GM12878 (cell line): Measurements from ENCODE around the gene JTB. TPM values are rescaled to one million over a fixed set of nuclear protein-coding genes. Genes with fewer than 3 reads are reported as not detected.

Experiments
- ATAC-seq: fragments of 200-7000 bp; cut with Tn5 transposase; 3 replicates; pipeline ENCODE4 v1.9.1; 2020; ENCODE audit warnings: mild to moderate bottlenecking, moderate library complexity
- BruUV-seq: library from RNA; stranded (reverse); fragments of 400-500 nt; replicated peaks from 2 replicates; lab custom pipeline; 2021; lab: Mats Ljungman, UMichigan
- CTCF ChIA-PET: fragments of 300-600 bp; sonication (Branson Sonifier 250); formaldehyde crosslinking; extraction: SDS; loops from one replicate; lab custom pipeline; 2021; ENCODE audit warnings: inconsistent platforms; lab: Yijun Ruan, JAX
- POLR2A ChIA-PET: fragments of 350-600 bp; formaldehyde crosslinking; extraction: SDS; loops from one replicate; lab custom pipeline; 2021; ENCODE audit warnings: inconsistent platforms; lab: Charles Lee
- RAD21 ChIA-PET: fragments of 300-600 bp; sonication (Branson Sonifier 250); formaldehyde crosslinking; loops from one replicate; lab custom pipeline; 2023; ENCODE audit warnings: antibody characterized with exemption; ENCODE audit not compliant: unreplicated experiment; lab: Charles Lee
- SMC1A ChIA-PET: fragments of 300-600 bp; sonication (Branson Sonifier 250); formaldehyde crosslinking; loops from one replicate; lab custom pipeline; 2023; ENCODE audit not compliant: unreplicated experiment, uncharacterized antibody; lab: Charles Lee
- DNase-seq: peaks from one replicate; pipeline ENCODE4 v3.0.0-alpha.2; 2011; ENCODE audit warnings: low read depth, low spot score
- FAIRE-seq: peaks from 3 replicates; lab custom pipeline; 2011; peaks lifted over from hg19 to GRCh38; lab: Jason Lieb, UNC
- H2AFZ ChIP-seq: 2 replicates; pipeline ENCODE4 v1.6.0; 2011; ENCODE audit warnings: low read depth, low read length, control low read depth; ENCODE audit not compliant: control insufficient read depth
- H3K27ac ChIP-seq: 2 replicates; pipeline ENCODE4 v1.5.1; 2011; ENCODE audit warnings: control low read depth; ENCODE audit not compliant: control insufficient read depth, insufficient read depth
- H3K27me3 ChIP-seq, 2 experiments: replicated peaks in 1 of 2; 2 replicates each; pipeline versions ENCODE4 v1.6.0 to v1.6.1; 2011; ENCODE audit warnings: low read length in 1 of 2; ENCODE audit not compliant: control insufficient read depth in 2 of 2, insufficient read depth in 2 of 2
- H3K36me3 ChIP-seq, 2 experiments: 2 replicates each; pipeline ENCODE4 v1.5.1; 2011; ENCODE audit warnings: low read length in 1 of 2; ENCODE audit not compliant: control insufficient read depth in 2 of 2, insufficient read depth in 2 of 2
- H3K4me1 ChIP-seq: 2 replicates; pipeline ENCODE4 v1.6.1; 2011; ENCODE audit warnings: mild to moderate bottlenecking, low read length, moderate library complexity, mixed read lengths; ENCODE audit not compliant: control insufficient read depth, insufficient read depth
- H3K4me2 ChIP-seq: 2 replicates; pipeline ENCODE4 v1.6.0; 2011; ENCODE audit warnings: control low read depth; ENCODE audit not compliant: control insufficient read depth, insufficient read depth
- H3K4me3 ChIP-seq: fragments of 200-600 bp; sonication (generic); 2 replicates; pipeline ENCODE4 v1.5.1; 2016
- H3K79me2 ChIP-seq: 2 replicates; pipeline ENCODE4 v1.6.0; 2011; ENCODE audit warnings: low read length; ENCODE audit not compliant: control insufficient read depth, insufficient read depth
- H3K9ac ChIP-seq: 2 replicates; pipeline ENCODE4 v1.8.0; 2011; ENCODE audit warnings: low read length, control low read depth, mixed read lengths; ENCODE audit not compliant: control insufficient read depth, insufficient read depth
- H3K9me3 ChIP-seq: replicated peaks from 3 replicates; pipeline ENCODE4 v1.5.1; 2011; ENCODE audit warnings: mild to moderate bottlenecking, low read length; ENCODE audit not compliant: control insufficient read depth, insufficient read depth
- H4K20me1 ChIP-seq: 2 replicates; pipeline ENCODE4 v1.6.0; 2011; ENCODE audit not compliant: control insufficient read depth, insufficient read depth
- BCLAF1 ChIP-seq: fragments of 450-650 bp; IDR thresholded peaks from 2 replicates; pipeline ENCODE4 v1.6.1; 2017; ENCODE audit warnings: antibody characterized with exemption, mild to moderate bottlenecking, moderate library complexity
- BRCA1 ChIP-seq: IDR thresholded peaks from 2 replicates; pipeline ENCODE4 v1.6.1; 2011; ENCODE audit warnings: low read depth, low read length, improper control_type of control experiment
- CBFB ChIP-seq: IDR thresholded peaks from 2 replicates; pipeline ENCODE4 v1.6.1; 2016; ENCODE audit warnings: antibody characterized with exemption, low read depth
- CREB1 ChIP-seq: IDR thresholded peaks from 2 replicates; pipeline ENCODE4 v1.6.1; 2012; ENCODE audit warnings: low read depth, mild to moderate bottlenecking, inconsistent platforms
- DPF2 ChIP-seq: fragments of 450-650 bp; IDR thresholded peaks from 2 replicates; pipeline ENCODE4 v1.6.1; 2017; ENCODE audit warnings: mild to moderate bottlenecking
- E4F1 ChIP-seq: fragments of 450-650 bp; IDR thresholded peaks from 2 replicates; pipeline ENCODE4 v1.6.1; 2018; ENCODE audit warnings: borderline replicate concordance, mild to moderate bottlenecking; ENCODE audit not compliant: partially characterized antibody
- IKZF2 ChIP-seq, 2 experiments: fragments of 450-650 bp; IDR thresholded peaks; 2 replicates each; pipeline ENCODE4 v1.6.1; 2017; ENCODE audit warnings: mild to moderate bottlenecking in 2 of 2, moderate library complexity in 2 of 2
- IRF3 ChIP-seq: fragments of 450-650 bp; IDR thresholded peaks from 2 replicates; pipeline ENCODE4 v1.6.1; 2014; ENCODE audit warnings: mild to moderate bottlenecking
- LARP7 ChIP-seq: fragments of 450-650 bp; IDR thresholded peaks from 2 replicates; pipeline ENCODE4 v1.6.1; 2017; ENCODE audit warnings: mild to moderate bottlenecking
- MEF2B ChIP-seq: fragments of 450-650 bp; IDR thresholded peaks from 2 replicates; pipeline ENCODE4 v1.6.1; 2018; ENCODE audit warnings: mild to moderate bottlenecking, moderate library complexity; ENCODE audit not compliant: partially characterized antibody, poor library complexity, severe bottlenecking
- POLR2AphosphoS2 ChIP-seq: IDR thresholded peaks from 2 replicates; pipeline ENCODE4 v1.6.1; 2011; ENCODE audit warnings: low read depth, mild to moderate bottlenecking, low read length, improper control_type of control experiment, moderate library complexity
- POLR2AphosphoS5 ChIP-seq: IDR thresholded peaks from 2 replicates; pipeline ENCODE4 v1.6.1; 2011; ENCODE audit warnings: mild to moderate bottlenecking, low read length, inconsistent platforms
- RAD21 ChIP-seq: IDR thresholded peaks from 2 replicates; pipeline ENCODE4 v1.6.1; 2011; ENCODE audit warnings: mild to moderate bottlenecking, low read depth, low read length, moderate library complexity; ENCODE audit not compliant: insufficient read depth
- RUNX3 ChIP-seq: IDR thresholded peaks from 2 replicates; pipeline ENCODE4 v1.6.1; 2012; ENCODE audit warnings: low read length, inconsistent platforms
- SP1 ChIP-seq: IDR thresholded peaks from one replicate; pipeline ENCODE4 v1.6.1; 2011; ENCODE audit warnings: low read depth, low read length
- SRF ChIP-seq, 2 experiments: IDR thresholded peaks; 2 replicates each; pipeline ENCODE4 v1.6.1; 2011; ENCODE audit warnings: low read depth in 2 of 2, low read length in 2 of 2, mild to moderate bottlenecking in 1 of 2, moderate library complexity in 1 of 2
- USF2 ChIP-seq: IDR thresholded peaks from 2 replicates; pipeline ENCODE4 v1.6.1; 2011; ENCODE audit warnings: low read depth, low read length, improper control_type of control experiment, borderline replicate concordance
- YBX1 ChIP-seq: fragments of 450-650 bp; IDR thresholded peaks from 2 replicates; pipeline ENCODE4 v1.6.1; 2016; ENCODE audit warnings: antibody characterized with exemption
- ZBED1 ChIP-seq: IDR thresholded peaks from 2 replicates; pipeline ENCODE4 v1.6.1; 2016; ENCODE audit warnings: borderline replicate concordance
- WGBS: methylation state at CpG from one replicate; pipeline ENCODE4 v1.1.6; 2016; ENCODE audit warnings: low lambda C conversion rate; ENCODE audit not compliant: insufficient replicate concordance, insufficient coverage; ENCODE audit errors: missing lambda C conversion rate; 5-methylcytosine and 5-hydroxymethylcytosine counted together
- in situ Hi-C: fragments of 300-500 bp; cut with MboI; formaldehyde crosslinking; loops from 9 replicates; pipeline ENCODE4 v1.14.3; 2018; ENCODE audit warnings: mixed read lengths
- intact Hi-C: fragments of 100-400 bp; cut with micrococcal nuclease; formaldehyde crosslinking; loops from one replicate; pipeline ENCODE4 v1.14.2; 2022; ENCODE audit not compliant: unreplicated experiment
- polyA plus RNA-seq, 11 experiments: library from polyadenylated mRNA; depleted of rRNA in 4 of 11; unstranded in 6 of 11; stranded (reverse) in 5 of 11; fragments of >200 nt; fragmentation: Nextera tagmentation in 4 of 11; fragmentation: Illumina TruSeq in 1 of 11; extraction: Ambion mirVana in 4 of 11; extraction: Trizol in 1 of 11; gene quantifications; 1 replicate in 1 of 11; 2 replicates in 10 of 11; pipeline versions ENCODE4 v1.2.1 to v1.2.3, GENCODE V29; 2011 to 2016; ENCODE audit warnings: inconsistent platforms in 2 of 11, missing spikeins in 2 of 11, low read depth in 1 of 11
- total RNA-seq, 4 experiments: library from RNA; depleted of rRNA in 3 of 4; stranded (reverse); fragments of >200 nt in 3 of 4; fragmentation: Illumina TruSeq in 1 of 4; extraction: Trizol in 1 of 4; gene quantifications; 2 replicates each; pipeline versions ENCODE4 v1.2.1 to v1.2.3, GENCODE V29; 2013 to 2021

JTB gene
- total and polyA plus RNA-seq, 10 of the 15 experiments (the other 5 are each of a cell fraction or from before 2014, with no cell fraction given) = 25.0 to 298 (median 155) TPM

- TF ChIP-seq IRF3 (no peak), RUNX3 (no peak), RAD21 (no peak), USF2 (no peak)
Measured at GRCh38 chr1:153933955-153934354, 43.5 kb downstream of the JTB start (continued).

- in situ Hi-C loops (no loop called here), intact Hi-C loops (no loop called here)
- ChIA-PET SMC1A (no interaction called here), CTCF (no interaction called here), POLR2A (no interaction called here), RAD21 (no interaction called here)
- no peak for DNase-seq
- Histone ChIP-seq H2AFZ (no peak overlapping the region), H3K79me2 (no peaks in the 10 kb centered on the region), H3K36me3 (peaks cover 19 to 26% of the 10 kb centered on the region in 2 experiments; a peak in 3 of 4 replicates), H3K9me3 (no peaks in the 10 kb centered on the region), H3K9ac (no peak overlapping the region), H3K4me1 (peaks cover 8% of the 10 kb centered on the region), H4K20me1 (no peaks in the 10 kb centered on the region), H3K4me2 (no peak overlapping the region), H3K4me3 (no peak overlapping the region), H3K27ac (no peak overlapping the region), H3K27me3 (no peaks in the 10 kb centered on the region)
- no peak for ATAC-seq
- no TSS peak for BruUV-seq
- FAIRE-seq = no peak
- WGBS = 93% methylated on average over 11 of the region's 14 CpGs
- TF ChIP-seq BRCA1 = no peak
- TF ChIP-seq CREB1 = no peak
- no peak for TF ChIP-seq MEF2B
- TF ChIP-seq POLR2AphosphoS2 = no peak
- TF ChIP-seq SRF (IDR thresholded peaks at IDR 0.05; ENCODE audit: low read depth in 2 of 2, low read length in 2 of 2) = no peak
- no peak for TF ChIP-seq E4F1
- no peak for TF ChIP-seq ZBED1
- no peak for TF ChIP-seq CBFB
- no peak for TF ChIP-seq SP1
- no peak for TF ChIP-seq LARP7
- no peak for TF ChIP-seq YBX1
- no peak for TF ChIP-seq BCLAF1
- no peak for TF ChIP-seq POLR2AphosphoS5
- no peak for TF ChIP-seq DPF2
- no peak for TF ChIP-seq IKZF2 (IDR thresholded peaks at IDR 0.05)
Measured at GRCh38 chr1:153933430-153933829, 44.0 kb downstream of the JTB start.
